Nephron (organoid): Measurements from ENCODE around the gene STK4.

ENCODE experiments used
- H3K27ac Mint-ChIP-seq, 3 experiments: 2 replicates each; pipeline ENCODE4 v1.8.0; 2020; ENCODE audit warnings: mixed read lengths in 3 of 3, mild to moderate bottlenecking in 2 of 3, moderate library complexity in 1 of 3
- H3K27me3 Mint-ChIP-seq: 2 replicates; pipeline ENCODE4 v1.8.0; 2021; ENCODE audit warnings: low read depth, mild to moderate bottlenecking, moderate library complexity, mixed read lengths
- H3K36me3 Mint-ChIP-seq: 2 replicates; pipeline ENCODE4 v1.8.0; 2020; ENCODE audit warnings: low read depth, mixed read lengths
- H3K4me1 Mint-ChIP-seq: 2 replicates; pipeline ENCODE4 v1.8.0; 2020; ENCODE audit warnings: mixed read lengths
- H3K4me3 Mint-ChIP-seq, 3 experiments: 2 replicates each; pipeline ENCODE4 v1.8.0; 2020; ENCODE audit warnings: mild to moderate bottlenecking in 3 of 3, mixed read lengths in 3 of 3, moderate library complexity in 2 of 3
- H3K9me3 Mint-ChIP-seq: 2 replicates; pipeline ENCODE4 v1.8.0; 2020; ENCODE audit warnings: mixed read lengths
- TF ChIP-seq, protein P1 (sequence below), 3 experiments: fragments of 200-600 bp; sonication (generic); IDR thresholded peaks; one replicate each; pipeline ENCODE4 v1.5.0; 2021; ENCODE audit warnings: antibody characterized with exemption in 3 of 3; ENCODE audit not compliant: unreplicated experiment in 3 of 3

The STK4 gene

DNA sequence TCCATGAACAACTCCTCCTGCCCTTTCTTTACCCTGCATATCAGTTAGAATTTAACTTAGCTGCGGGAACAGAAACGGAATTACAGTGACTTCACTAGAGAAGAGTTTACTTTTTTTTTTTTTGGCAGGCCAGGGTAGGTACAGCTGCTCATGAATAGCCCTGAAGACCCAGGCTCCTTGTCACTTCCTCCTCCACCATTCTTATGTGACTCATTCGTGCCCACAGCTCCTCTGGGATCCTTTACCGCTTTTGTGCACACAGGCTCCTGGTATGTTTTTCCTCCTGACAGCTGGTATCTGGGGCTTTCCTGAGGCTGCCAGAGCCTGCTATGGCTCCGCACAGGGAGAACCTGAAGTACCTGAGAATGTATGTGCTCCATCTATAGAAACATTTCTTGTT lies 138.5 kb downstream of the STK4 start:
- peaks cover 62% of the 10 kb centered on the region for H3K27me3 Mint-ChIP-seq
- H3K36me3 Mint-ChIP-seq: no peaks in the 10 kb centered on the region
- TF ChIP-seq, protein P1, sequence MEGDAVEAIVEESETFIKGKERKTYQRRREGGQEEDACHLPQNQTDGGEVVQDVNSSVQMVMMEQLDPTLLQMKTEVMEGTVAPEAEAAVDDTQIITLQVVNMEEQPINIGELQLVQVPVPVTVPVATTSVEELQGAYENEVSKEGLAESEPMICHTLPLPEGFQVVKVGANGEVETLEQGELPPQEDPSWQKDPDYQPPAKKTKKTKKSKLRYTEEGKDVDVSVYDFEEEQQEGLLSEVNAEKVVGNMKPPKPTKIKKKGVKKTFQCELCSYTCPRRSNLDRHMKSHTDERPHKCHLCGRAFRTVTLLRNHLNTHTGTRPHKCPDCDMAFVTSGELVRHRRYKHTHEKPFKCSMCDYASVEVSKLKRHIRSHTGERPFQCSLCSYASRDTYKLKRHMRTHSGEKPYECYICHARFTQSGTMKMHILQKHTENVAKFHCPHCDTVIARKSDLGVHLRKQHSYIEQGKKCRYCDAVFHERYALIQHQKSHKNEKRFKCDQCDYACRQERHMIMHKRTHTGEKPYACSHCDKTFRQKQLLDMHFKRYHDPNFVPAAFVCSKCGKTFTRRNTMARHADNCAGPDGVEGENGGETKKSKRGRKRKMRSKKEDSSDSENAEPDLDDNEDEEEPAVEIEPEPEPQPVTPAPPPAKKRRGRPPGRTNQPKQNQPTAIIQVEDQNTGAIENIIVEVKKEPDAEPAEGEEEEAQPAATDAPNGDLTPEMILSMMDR (IDR thresholded peaks at IDR 0.05; ENCODE audit: unreplicated experiment in 3 of 3): no peak
- H3K9me3 Mint-ChIP-seq: no peaks in the 10 kb centered on the region
- H3K27ac Mint-ChIP-seq: no peak overlapping the region
- no peak overlapping the region for H3K4me3 Mint-ChIP-seq
- no peaks in the 10 kb centered on the region for H3K4me1 Mint-ChIP-seq

DNA sequence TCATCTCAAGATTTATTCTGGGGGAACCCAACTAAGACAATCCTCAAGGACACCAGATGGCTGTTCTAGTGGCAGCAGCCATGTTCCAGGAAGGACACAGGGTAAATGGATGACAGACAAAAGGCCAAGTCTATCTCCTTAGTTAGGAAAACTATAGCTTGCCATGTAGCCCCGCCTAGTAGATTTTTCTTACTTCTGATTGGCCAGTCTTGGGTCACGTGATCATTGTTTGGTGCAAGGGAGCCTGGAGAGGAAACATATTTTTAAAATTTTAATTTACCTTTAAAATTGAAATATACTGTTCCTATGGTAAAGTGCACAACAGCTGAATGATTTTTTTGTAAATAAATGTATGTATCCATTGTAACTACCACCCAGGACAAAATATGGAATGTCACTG lies 139.0 kb downstream of the STK4 start:
- no peaks in the 10 kb centered on the region for H3K9me3 Mint-ChIP-seq
- H3K27ac Mint-ChIP-seq: no peak overlapping the region
- TF ChIP-seq, protein P1 (IDR thresholded peaks at IDR 0.05; ENCODE audit: unreplicated experiment in 3 of 3): no peak
- peaks cover 60% of the 10 kb centered on the region for H3K27me3 Mint-ChIP-seq
- H3K4me3 Mint-ChIP-seq: no peak overlapping the region
- no peaks in the 10 kb centered on the region for H3K36me3 Mint-ChIP-seq
- H3K4me1 Mint-ChIP-seq: no peaks in the 10 kb centered on the region

DNA sequence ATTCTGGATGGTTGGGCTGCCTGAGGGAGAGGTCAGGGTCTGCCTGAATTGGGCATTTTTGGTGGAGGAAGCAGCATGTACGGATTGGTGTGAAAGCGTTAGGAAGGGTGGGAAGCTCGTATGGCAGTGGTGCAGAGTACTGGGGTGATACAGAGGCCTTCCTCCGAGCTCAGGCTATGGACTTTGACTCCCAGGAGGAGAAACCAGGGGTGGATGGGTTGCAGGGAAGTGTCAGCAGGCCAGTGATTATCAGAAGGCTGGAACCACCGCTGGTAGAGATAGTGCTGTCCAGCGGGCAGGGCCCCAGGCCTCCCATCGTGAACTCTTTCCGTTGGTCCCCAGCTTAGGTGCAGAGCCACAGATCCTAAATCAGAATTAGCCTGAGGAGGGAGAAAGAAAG lies 143.3 kb downstream of the STK4 start:
- no peaks in the 10 kb centered on the region for H3K36me3 Mint-ChIP-seq
- peaks cover 31% of the 10 kb centered on the region for H3K27me3 Mint-ChIP-seq
- H3K4me1 Mint-ChIP-seq: no peaks in the 10 kb centered on the region
- H3K27ac Mint-ChIP-seq: no peak overlapping the region
- no peak overlapping the region for H3K4me3 Mint-ChIP-seq
- no peaks in the 10 kb centered on the region for H3K9me3 Mint-ChIP-seq
- TF ChIP-seq, protein P1 (IDR thresholded peaks at IDR 0.05; ENCODE audit: unreplicated experiment in 3 of 3): no peak

DNA sequence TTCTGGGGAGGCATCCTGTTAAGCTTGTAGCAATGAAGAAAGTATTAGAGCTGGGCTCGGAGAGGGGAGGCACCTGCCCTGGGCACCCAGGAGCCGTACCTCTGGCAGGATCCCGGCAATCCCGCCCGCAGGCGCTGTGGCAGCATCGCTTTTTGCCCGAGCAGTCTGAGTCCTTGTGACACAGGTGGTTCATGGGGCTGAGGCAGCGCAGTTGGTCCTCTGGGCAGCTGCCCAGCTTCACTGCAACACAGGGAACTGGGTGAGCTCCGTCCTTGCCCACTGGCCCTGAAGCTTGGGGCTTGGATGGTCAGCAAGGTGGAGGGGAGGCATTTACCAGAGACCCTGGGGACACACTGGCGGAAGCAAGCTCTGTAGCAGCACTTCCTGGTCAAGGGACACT lies 144.0 kb downstream of the STK4 start:
- H3K27ac Mint-ChIP-seq: no peak overlapping the region
- H3K4me1 Mint-ChIP-seq: no peaks in the 10 kb centered on the region
- peaks cover 32% of the 10 kb centered on the region for H3K27me3 Mint-ChIP-seq
- TF ChIP-seq, protein P1 (IDR thresholded peaks at IDR 0.05; ENCODE audit: unreplicated experiment in 3 of 3): no peak
- H3K9me3 Mint-ChIP-seq: no peaks in the 10 kb centered on the region
- no peak overlapping the region for H3K4me3 Mint-ChIP-seq
- H3K36me3 Mint-ChIP-seq: no peaks in the 10 kb centered on the region

DNA sequence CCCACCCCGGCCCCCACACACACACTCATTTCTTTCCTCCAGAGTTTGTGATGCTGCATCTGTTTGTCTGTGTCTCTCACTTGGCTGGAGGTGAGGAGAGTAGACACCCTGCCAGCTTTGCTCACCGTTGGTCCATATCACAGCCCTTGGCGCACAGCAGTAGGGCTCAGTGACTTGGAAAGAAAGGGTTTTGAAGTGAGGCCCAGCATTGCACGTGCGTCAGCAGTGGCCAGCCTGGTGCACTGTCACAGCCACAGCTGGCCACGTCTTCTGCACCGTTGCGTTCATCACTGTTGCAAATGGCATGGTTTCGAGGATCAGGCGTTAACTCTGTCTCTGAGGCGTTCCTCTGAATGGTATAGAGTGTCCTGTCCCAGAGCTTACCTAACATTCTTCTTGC lies 145.0 kb downstream of the STK4 start:
- H3K4me1 Mint-ChIP-seq: no peaks in the 10 kb centered on the region
- peaks cover 32% of the 10 kb centered on the region for H3K27me3 Mint-ChIP-seq
- no peaks in the 10 kb centered on the region for H3K36me3 Mint-ChIP-seq
- no peaks in the 10 kb centered on the region for H3K9me3 Mint-ChIP-seq
- H3K27ac Mint-ChIP-seq: no peak overlapping the region
- TF ChIP-seq, protein P1 (IDR thresholded peaks at IDR 0.05; ENCODE audit: unreplicated experiment in 3 of 3): no peak
- no peak overlapping the region for H3K4me3 Mint-ChIP-seq

DNA sequence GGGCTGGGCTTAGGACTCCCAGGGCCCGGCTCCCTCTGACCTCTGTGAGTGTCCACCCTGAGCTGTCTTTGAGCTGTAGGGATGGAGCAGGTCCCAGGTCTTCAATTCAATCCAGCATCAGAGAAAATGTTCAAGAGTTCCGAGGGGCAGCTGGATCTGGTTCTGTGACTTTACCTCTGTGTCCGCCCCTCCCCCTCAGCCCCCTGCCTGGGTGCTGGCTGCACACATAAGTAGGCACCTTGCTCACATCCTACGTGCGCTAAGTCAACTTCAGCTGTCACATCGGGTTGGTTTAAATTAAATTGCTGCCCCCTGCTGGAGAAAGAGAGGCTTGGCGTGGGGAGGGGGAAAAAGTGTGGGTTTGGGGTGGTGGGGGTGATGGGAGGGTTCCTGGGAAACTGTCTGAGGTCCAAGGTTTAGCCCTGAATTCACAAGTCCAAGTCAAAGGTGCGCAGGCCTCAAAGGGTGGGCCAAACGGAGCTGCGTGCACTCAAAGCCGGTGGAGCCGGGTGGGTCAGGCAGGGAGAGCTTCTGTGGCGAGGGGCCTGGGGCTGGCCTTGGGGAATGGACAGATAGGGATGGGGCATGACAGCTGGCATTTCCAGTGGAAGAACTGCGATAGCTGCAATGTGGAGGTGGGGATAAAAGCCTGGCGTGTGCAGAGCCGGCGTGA lies 145.6 kb downstream of the STK4 start:
- H3K27ac Mint-ChIP-seq: no peak overlapping the region
- H3K4me1 Mint-ChIP-seq: no peaks in the 10 kb centered on the region
- no peaks in the 10 kb centered on the region for H3K9me3 Mint-ChIP-seq
- H3K27me3 Mint-ChIP-seq: peaks cover 33% of the 10 kb centered on the region
- H3K36me3 Mint-ChIP-seq: no peaks in the 10 kb centered on the region
- no peak overlapping the region for H3K4me3 Mint-ChIP-seq
- TF ChIP-seq, protein P1 (IDR thresholded peaks at IDR 0.05; ENCODE audit: unreplicated experiment in 3 of 3): peak in 2 of 3 experiments; percentile 32 to 42
